HG03575 (cell line): Measurements from ENCODE around the gene OR2T27.
"Not testable (repeated sequence)": the region's sequence is repeated elsewhere in the genome, so short reads cannot be mapped to it uniquely, and the experiment has no call there.

Experiments
- ATAC-seq: cut with Tn5 transposase; IDR thresholded peaks from one replicate; pipeline ENCODE4 v1.9.1; 2021; ENCODE audit not compliant: unreplicated experiment, insufficient number of reproducible peaks, low FRiP score; ENCODE audit errors: extremely low read depth

The OR2T27 gene

GRCh38 chr1:248655354-248655753, at the start of gene OR2T27:
OR2T27 (minus strand) TSS chr1:248655528; CDS start chr1:248650884, 4,644 bp downstream.
- not testable (repeated sequence) for ATAC-seq

GRCh38 chr1:248704606-248705005, 49.3 kb upstream of the OR2T27 start:
- no peak for ATAC-seq

GRCh38 chr1:248703674-248704073, 48.3 kb upstream of the OR2T27 start:
- ATAC-seq = no peak

- ATAC-seq = no peak
Measured at GRCh38 chr1:248702714-248703113, 47.4 kb upstream of the OR2T27 start, which contains the start of gene OR14I1. OR14I1 (minus strand) TSS chr1:248702766.

GRCh38 chr1:248699099-248699498, 43.8 kb upstream of the OR2T27 start:
- ATAC-seq = no peak

GRCh38 chr1:248697907-248698306, 42.6 kb upstream of the OR2T27 start:
- no peak for ATAC-seq

GRCh38 chr1:248696774-248697173, 41.4 kb upstream of the OR2T27 start:
- ATAC-seq = no peak

- no peak for ATAC-seq
Measured at GRCh38 chr1:248696261-248696660, 40.9 kb upstream of the OR2T27 start.

GRCh38 chr1:248695451-248696132, 40.3 kb upstream of the OR2T27 start:
- ATAC-seq = no peak

GRCh38 chr1:248691567-248692155, 36.3 kb upstream of the OR2T27 start:
- no peak for ATAC-seq

- peak; percentile 47 for ATAC-seq
Measured at GRCh38 chr1:248688527-248689298, 33.4 kb upstream of the OR2T27 start.

- ATAC-seq = peak; percentile 60
Measured at GRCh38 chr1:248686815-248687214, 31.5 kb upstream of the OR2T27 start.

GRCh38 chr1:248681651-248682050, 26.3 kb upstream of the OR2T27 start:
- no peak for ATAC-seq

- ATAC-seq = no peak
Measured at GRCh38 chr1:248670003-248670402, 14.7 kb upstream of the OR2T27 start.

GRCh38 chr1:248663453-248664328, 8.4 kb upstream of the OR2T27 start:
- peak; percentile 89 for ATAC-seq

- ATAC-seq = not testable (repeated sequence)
Measured at GRCh38 chr1:248656797-248657196, 1.5 kb upstream of the OR2T27 start.

- ATAC-seq = not testable (repeated sequence)
Measured at GRCh38 chr1:248648770-248649536, 6.4 kb downstream of the OR2T27 start.

GRCh38 chr1:248645178-248645577, 10.2 kb downstream of the OR2T27 start, which contains the start of gene OR2T35:
OR2T35 (minus strand) TSS chr1:248645278; CDS start chr1:248639258, 6,020 bp downstream.
- not testable (repeated sequence) for ATAC-seq
